ENCODE results near the gene PLEKHG4B.

Gene PLEKHG4B

GRCh38 chr5:74503-75109 is 17.4 kb upstream of the PLEKHG4B start:
- no peak for DNase-seq (ENCODE audit: low read depth)

DNA sequence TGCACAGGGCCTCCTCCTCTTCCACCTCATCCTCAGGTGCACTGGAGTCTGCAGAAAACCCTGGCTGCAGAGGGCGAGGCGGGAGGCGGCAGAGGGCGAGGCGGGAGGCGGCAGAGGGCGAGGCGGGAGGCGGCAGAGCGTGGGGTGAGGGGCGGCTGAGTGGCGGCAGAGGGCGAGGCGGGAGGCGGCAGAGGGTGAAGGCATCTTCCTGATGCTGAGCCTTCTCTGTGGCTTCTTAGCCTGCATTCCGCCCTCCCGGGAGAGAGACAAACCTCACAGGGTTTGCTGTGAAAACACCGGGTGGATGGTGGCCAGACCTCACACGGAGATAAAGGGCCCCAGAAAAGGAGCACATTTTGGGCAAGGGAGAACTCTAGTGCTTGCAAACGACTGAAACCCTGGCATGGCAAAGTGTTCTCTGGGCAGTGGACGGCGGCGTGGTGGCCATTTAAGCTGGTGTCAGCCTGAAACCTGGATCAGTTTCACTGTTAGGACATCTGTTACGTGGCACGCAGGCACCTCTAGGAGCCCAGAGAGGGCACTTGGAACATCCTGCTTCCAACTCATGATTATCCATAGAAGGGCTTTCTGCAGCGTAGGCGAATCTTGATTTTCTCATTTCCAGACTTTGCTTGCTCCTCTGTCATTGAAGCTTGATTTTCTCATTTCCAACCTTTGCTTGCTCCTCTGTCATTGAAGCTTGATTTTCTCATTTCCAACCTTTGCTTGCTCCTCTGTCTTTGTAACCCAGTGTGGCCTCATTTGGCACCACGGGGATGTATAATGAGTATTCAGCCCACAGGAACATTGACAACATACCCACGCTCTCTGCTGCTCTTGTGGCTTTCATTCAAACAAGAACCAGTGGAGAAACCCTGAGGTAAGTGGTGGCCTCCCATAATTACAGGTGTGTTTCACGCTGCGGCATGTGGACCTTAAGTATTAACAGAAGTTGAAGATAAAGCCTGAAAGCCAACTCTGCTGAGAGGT is 16.3 kb upstream of the PLEKHG4B start:
- DNase-seq (ENCODE audit: low read depth): no peak

DNA sequence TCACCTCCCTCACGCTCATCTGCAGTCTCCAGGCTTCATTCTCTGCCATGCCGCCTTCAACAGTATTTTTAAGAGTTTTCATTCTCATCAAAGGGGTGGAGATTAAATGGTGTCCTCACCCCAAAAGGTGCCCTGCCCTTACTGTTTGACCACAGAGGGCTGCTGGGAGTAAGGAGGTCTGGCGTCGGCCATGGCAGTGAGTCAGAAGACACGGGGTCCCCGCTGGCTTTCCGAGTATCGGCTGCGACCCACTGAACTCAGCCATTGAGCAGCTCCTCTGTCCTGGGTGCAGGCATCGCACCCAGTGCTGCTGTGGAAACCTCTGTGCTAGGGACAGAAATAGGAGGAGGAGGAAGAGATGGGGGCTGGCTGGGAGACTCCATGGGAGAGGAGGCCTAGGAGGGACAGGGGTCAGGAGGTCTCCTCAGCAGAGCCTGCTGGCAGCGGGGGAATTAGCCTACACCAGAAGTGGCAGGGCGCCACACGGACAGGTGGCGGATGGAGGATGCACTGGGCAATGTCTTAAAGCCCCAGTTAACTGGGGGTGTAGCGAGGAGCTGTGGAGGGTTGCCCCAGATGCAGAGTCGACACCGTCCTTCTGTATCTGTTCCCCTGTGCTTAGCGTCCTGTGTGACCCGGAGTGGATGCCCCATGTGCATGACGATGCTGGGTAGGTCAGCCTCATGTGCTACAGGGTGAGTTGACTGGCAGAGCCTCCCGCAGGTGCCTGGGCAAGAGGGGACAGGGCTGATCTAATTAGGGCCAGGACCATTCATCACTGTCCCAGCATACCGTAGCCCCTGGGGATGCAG is 15.4 kb upstream of the PLEKHG4B start:
- DNase-seq (ENCODE audit: low read depth): no peak

- DNase-seq (ENCODE audit: low read depth): no peak
Measured at GRCh38 chr5:77170-77501, 14.8 kb upstream of the PLEKHG4B start.

DNA sequence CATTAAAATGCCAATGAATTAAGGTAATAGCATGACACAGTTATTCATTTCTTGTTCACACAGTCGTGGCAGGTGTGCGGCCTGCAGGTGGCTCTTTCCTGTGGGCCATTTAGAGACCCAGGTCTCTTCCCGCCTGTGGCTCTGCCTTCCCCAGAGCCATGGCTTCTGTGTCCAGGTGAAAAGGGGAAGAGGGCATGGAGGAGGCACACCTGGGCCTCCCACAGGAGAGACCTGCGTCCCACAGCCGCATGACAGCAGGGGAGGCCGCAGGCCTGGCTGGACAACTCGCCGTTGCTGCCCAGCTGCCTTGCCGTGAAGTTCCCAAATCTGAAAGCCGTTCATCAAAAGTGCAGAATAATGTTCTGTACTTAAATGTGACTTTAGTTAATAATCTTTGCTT is 14.4 kb upstream of the PLEKHG4B start:
- DNase-seq (ENCODE audit: low read depth): no peak

- DNase-seq (ENCODE audit: low read depth): no peak
Measured at GRCh38 chr5:77957-78804, 13.8 kb upstream of the PLEKHG4B start.

GRCh38 chr5:78805-79149 is 13.2 kb upstream of the PLEKHG4B start:
- no peak for DNase-seq (ENCODE audit: low read depth)

DNA sequence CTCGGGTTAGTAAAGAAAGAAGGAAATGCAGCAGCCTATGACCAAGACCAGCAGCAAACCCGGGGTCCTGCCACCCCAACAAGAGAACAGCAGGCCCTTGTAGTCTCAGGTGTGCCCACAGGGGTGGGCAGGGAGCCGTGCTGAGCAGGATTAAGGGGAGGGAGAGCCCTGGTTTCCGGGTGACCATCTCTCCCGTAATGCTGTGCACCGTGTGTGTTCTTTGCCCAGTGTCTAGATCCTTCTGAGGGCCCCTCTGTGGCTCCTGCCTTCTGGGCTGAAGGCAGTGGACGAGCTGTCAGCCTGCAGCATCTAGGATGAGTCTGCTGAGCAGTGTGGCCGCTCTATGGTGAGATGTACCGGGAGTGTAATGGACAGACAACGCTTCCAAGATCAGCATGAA is 12.7 kb upstream of the PLEKHG4B start:
- DNase-seq (ENCODE audit: low read depth): no peak

- DNase-seq (ENCODE audit: low read depth): no peak
Measured at GRCh38 chr5:79821-80220, 12.1 kb upstream of the PLEKHG4B start.

DNA sequence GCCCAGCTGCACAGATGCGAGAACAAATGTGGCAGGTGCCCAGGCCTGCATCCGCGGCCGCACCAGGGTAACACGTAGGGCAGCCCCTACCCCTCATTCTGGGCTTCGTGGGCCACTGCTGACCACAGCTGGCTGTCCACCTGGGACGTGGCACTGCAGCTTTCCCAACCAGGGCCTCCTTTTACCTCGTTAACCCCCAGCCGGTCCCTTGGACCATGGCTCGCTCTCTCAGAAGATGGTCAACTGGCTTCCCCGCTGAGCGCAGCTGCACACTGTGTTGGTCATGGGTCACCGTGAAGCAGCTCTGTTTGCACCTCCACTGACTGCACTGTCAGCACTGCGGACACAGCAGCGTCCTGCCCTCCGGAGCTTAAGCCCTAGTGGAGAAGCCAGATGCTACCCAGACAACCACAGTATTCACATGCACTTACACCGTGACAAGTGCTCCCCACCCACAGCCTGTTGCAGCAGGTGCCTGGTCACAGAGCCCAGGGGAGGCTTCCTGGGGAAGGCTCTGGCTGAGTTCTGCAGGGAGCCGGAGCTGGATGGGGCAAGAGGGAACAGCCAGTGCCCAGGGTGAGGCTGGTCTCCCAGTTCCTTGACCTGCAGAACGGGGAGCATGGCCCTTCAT is 10.5 kb upstream of the PLEKHG4B start:
- no peak for DNase-seq (ENCODE audit: low read depth)

- no peak for DNase-seq (ENCODE audit: low read depth)
Measured at GRCh38 chr5:82097-82496, 9.9 kb upstream of the PLEKHG4B start.

DNA sequence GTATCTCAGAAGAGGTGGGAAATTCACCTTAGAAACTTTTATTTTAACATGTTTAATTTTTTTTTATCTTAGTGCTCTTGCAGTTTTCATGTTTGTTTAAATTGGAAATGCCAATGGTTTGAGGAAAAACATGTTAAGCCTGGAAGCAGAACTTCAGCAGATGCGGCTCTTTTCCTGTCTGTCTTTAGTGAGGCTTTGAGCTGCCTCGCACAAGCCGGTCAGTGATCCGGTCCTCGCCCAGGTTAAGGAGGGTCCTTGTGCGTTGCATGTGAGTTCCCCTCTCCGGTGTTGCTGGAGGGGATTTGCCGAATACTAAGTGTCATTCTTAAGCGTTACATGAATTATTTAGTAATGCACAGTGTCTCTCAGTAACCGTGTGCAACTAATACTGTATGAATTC is 9.4 kb upstream of the PLEKHG4B start:
- no peak for DNase-seq (ENCODE audit: low read depth)

DNA sequence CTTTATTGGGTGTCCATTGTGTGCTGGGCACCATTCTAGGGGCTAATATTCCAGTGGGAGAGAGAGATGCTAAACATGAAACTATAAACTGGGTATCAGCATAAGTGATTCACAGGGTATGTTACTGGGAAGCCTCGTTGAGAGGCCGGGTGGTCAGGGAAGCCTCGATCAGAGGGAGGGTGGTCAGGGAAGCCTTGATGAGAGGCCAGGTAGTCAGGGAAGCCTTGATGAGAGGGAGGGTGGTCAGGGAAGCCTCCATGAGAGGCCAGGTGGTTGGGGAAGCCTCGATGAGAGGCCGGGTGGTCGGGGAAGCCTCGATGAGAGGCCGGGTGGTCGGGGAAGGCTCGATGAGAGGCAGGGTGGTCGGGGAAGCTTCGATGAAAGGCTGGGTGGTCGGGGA is 8.9 kb upstream of the PLEKHG4B start:
- DNase-seq (ENCODE audit: low read depth): no peak

DNA sequence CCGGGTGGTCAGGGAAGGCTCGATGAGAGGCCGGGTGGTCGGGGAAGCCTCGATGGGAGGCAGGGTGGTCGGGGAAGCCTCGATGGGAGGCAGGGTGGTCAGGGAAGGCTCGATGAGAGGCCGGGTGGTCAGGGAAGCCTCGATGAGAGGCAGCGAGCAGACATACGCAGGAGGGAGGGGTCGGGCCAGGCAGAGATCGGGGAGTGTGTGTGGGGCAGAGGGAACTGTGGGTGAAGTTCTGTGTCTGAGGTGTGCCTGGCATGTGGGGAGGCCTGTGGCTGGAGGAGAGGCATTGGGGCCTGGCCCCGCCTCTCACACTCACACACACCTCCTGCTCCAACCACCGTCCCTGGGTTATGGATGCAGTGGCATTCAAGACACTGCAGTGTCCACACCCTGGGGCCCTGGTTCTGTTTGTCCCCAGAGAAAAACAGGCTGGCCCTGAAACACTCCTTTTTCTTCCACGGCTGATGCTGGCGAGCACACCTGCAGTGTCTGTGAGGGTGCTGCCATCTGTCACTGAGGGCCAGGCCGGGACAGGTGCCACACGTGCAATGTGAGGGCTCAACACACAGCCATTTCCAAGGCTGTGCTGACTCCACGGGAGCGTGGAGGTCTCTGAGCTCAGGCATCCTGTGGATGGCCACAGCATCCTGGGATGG is 6.5 kb upstream of the PLEKHG4B start:
- DNase-seq (ENCODE audit: low read depth): no peak

- no peak for DNase-seq (ENCODE audit: low read depth)
Measured at GRCh38 chr5:89337-90286, 2.4 kb upstream of the PLEKHG4B start.

DNA sequence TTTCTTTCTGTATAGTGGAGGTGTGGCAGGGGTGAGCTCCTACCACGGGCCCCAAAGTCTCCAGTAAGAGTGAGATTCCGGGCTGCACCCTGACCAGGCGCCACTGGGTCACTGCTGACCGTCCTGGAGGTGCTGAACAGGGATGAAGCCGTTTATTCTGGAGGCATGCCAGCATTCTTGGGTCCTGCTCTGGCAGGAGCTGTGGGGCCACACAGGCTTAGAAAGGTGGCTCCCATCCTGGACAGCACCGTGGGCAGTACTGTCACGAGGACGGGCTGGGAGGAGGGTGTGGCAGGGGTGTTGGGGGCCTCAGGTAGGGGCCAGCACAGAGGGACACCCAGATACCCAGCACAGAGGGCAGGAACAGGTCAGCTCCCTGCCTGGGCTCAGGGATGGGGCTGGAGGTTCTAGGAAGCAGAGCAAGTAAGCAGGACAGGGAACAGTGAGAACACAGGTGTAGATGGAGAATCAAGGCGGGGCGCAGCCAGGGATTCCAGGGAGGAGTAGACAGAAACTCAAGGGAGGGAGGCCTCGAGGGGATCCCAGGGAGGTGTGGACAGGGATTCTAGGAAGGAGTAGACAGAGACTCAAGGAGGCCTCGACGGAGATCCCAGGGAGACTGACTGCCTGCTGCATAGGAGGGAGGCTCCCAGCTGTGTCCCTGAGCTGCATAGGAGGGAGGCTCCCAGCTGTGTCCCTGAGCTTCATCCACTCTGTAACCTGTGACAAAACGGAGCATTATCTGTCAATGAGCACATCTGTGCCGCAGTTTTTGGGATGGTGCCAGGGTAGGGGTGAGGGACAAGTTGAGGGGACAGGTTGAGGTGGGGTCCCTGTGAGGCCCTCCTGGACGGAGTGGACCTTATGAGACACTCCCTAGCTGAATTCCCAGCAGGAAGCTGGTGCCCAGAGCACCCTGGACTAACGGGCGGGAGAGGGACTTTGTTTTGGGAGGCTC is 1.1 kb upstream of the PLEKHG4B start:
- DNase-seq (ENCODE audit: low read depth): no peak

- no peak for DNase-seq (ENCODE audit: low read depth)
Measured at GRCh38 chr5:92401-93220, 643 bp downstream of the PLEKHG4B start.

Data from fibroblast of gingiva (primary cell).